VCaP (cell line): Measurements from ENCODE around the gene TNFRSF18.
A peak's percentile ranks its signal among the peaks of the same experiment; 100 is the strongest.
"Not testable (repeated sequence)": the region's sequence is repeated elsewhere in the genome, so short reads cannot be mapped to it uniquely, and the experiment has no call there.

Experiments
- H3K27ac ChIP-seq: fragments of 450-650 bp; 2 replicates; pipeline ENCODE4 v1.5.1; 2017
- CTCF ChIP-seq: fragments of 450-650 bp; conservative IDR thresholded peaks from 2 replicates; pipeline ENCODE4 v1.5.1; 2017; ENCODE audit warnings: mild to moderate bottlenecking, moderate library complexity

Gene TNFRSF18

GRCh38 chr1:1206376-1206965 lies at the start of gene TNFRSF18:
TNFRSF18 (minus strand) TSS chr1:1206592; CDS start chr1:1206571, 21 bp downstream.
- TF ChIP-seq CTCF = no peak
- H3K27ac ChIP-seq = peak within 1 kb of the TSS; percentile 65; the same call in 1 of the 2 replicates

GRCh38 chr1:1255611-1256010 lies 49.2 kb upstream of the TNFRSF18 start:
- peak overlapping the region; percentile 13; the same call in 1 of the 2 replicates for H3K27ac ChIP-seq
- no peak for TF ChIP-seq CTCF

- no peak for TF ChIP-seq CTCF
- peak overlapping the region; percentile 13 for H3K27ac ChIP-seq
Observed at GRCh38 chr1:1255078-1255477, 48.7 kb upstream of the TNFRSF18 start.

GRCh38 chr1:1254667-1254998 lies 48.2 kb upstream of the TNFRSF18 start:
- TF ChIP-seq CTCF = no peak
- H3K27ac ChIP-seq = peak overlapping the region; percentile 13

- no peak overlapping the region; the same call in 1 of the 2 replicates for H3K27ac ChIP-seq
- no peak for TF ChIP-seq CTCF
Observed at GRCh38 chr1:1253972-1254666, 47.7 kb upstream of the TNFRSF18 start.

GRCh38 chr1:1253314-1253713 lies 46.9 kb upstream of the TNFRSF18 start:
- no peak for TF ChIP-seq CTCF
- H3K27ac ChIP-seq = no peak overlapping the region

GRCh38 chr1:1250786-1251284 lies 44.4 kb upstream of the TNFRSF18 start:
- peak overlapping the region; percentile 18; the same call in 1 of the 2 replicates for H3K27ac ChIP-seq

GRCh38 chr1:1248009-1248913 lies 41.9 kb upstream of the TNFRSF18 start:
- not testable (repeated sequence) for H3K27ac ChIP-seq

More at GRCh38 chr1:1250786-1251284, 44.4 kb upstream of the TNFRSF18 start:
- no peak for TF ChIP-seq CTCF
